Epithelial cell of proximal tubule (primary cell): ENCODE measurements around the gene KCNMA1. TPM values are rescaled to one million over a fixed set of nuclear protein-coding genes. Genes with fewer than 3 reads are reported as not detected.
"Not testable (repeated sequence)": the region's sequence is repeated elsewhere in the genome, so short reads cannot be mapped to it uniquely, and the experiment has no call there.

Source experiments
- DNase-seq: peaks from one replicate; pipeline ENCODE4 v3.0.0-alpha.2; 2011; ENCODE audit warnings: low read depth
- H3K4me3 ChIP-seq: 2 replicates; pipeline ENCODE4 v1.5.1; 2011; ENCODE audit warnings: low read depth, mild to moderate bottlenecking, low read length
- total RNA-seq: library from RNA; depleted of rRNA; stranded (reverse); fragments of >200 nt; gene quantifications from 2 replicates; pipeline ENCODE4 v1.2.3, GENCODE V29; 2015
- TF ChIP-seq, protein P1 (sequence below): conservative IDR thresholded peaks from 2 replicates; pipeline ENCODE4 v1.5.1; 2012; ENCODE audit warnings: low read depth, mild to moderate bottlenecking, low read length

The KCNMA1 gene
- total RNA-seq = 12.5 and 19.5 TPM in 2 replicates

DNA sequence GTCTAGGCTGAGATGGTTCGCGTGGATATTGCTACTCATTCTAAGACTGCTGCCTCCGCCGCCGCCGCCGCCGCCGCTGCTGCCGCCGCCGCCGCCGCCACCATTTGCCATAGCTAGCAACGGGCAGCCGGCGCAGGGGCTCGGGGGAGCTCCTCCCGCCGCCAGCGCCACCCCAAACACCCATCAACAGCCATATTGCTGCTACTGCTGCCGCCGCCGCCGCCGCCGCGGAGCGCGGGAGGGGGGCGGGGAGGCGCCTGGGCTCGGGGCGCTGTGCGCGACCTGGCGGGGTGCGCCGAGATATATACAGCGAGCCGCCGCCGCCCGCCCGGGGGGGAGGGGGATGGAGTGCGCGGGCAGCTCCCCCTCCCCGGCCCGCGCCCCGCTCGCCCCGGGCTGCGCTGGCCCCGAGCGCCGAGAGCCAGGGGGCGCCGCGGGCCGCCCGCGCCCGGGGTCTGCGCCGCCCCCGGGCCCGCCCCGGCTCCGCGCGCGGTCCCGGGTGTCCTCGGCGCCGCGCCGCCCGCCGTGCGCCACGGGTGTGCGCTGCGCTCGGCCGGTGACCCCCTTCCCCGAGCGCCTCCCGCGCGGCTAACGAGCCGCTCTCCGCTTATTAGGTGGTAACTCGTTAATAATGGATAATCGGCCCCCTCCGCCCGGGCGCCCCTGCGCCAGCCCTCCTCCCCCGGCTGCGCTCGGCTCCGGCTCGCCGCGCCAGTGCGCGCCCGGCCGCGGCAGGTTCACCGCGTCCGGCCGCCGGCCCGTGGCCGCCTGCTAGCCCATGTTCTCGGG, at the start of gene KCNMA1:
Gene KCNMA1 (minus strand): TSS at position 277 of the 789 bp plus-strand sequence.
- TF ChIP-seq, protein P1, sequence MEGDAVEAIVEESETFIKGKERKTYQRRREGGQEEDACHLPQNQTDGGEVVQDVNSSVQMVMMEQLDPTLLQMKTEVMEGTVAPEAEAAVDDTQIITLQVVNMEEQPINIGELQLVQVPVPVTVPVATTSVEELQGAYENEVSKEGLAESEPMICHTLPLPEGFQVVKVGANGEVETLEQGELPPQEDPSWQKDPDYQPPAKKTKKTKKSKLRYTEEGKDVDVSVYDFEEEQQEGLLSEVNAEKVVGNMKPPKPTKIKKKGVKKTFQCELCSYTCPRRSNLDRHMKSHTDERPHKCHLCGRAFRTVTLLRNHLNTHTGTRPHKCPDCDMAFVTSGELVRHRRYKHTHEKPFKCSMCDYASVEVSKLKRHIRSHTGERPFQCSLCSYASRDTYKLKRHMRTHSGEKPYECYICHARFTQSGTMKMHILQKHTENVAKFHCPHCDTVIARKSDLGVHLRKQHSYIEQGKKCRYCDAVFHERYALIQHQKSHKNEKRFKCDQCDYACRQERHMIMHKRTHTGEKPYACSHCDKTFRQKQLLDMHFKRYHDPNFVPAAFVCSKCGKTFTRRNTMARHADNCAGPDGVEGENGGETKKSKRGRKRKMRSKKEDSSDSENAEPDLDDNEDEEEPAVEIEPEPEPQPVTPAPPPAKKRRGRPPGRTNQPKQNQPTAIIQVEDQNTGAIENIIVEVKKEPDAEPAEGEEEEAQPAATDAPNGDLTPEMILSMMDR = no peak
- H3K4me3 ChIP-seq = peak within 1 kb of the TSS; percentile 85
- DNase-seq = no peak

DNA sequence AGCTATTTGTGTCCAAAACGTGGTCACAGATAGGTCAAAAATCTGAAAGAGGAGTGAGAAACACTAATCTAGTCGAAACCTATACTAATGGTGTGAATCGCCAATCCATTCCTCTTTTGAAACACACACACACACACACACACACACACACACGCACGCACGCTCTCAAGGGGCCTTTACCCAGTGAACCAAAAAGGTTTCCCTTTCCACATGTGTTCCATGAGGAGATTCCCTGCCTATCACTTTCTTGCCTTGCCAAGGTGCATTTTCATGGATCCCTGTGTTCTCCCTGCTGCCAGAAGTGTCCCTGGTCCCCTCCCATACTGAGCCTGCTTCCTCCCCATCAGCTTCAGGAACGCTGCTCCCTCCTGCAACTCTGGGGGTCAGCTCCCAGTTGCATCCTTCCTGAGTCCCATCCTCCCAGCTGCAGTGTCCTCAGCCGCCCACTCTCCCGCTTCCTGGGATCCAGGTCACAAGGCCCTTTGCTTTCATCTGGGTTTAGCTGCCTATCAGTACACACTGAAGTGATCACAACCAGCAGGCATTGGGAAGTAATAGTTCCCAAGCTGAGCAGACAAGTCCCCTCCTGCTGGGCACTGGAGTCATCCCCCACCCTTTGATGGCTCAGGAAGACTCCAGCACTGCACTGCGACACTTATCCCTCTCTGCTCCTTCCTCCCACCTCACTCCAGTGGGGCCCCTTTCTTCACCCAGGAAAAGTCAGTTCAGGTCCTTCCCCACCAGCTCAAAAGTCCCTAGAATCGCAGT, 49.2 kb upstream of the KCNMA1 start:
- DNase-seq = no peak
- TF ChIP-seq, protein P1 = no peak
- no peak overlapping the region for H3K4me3 ChIP-seq

DNA sequence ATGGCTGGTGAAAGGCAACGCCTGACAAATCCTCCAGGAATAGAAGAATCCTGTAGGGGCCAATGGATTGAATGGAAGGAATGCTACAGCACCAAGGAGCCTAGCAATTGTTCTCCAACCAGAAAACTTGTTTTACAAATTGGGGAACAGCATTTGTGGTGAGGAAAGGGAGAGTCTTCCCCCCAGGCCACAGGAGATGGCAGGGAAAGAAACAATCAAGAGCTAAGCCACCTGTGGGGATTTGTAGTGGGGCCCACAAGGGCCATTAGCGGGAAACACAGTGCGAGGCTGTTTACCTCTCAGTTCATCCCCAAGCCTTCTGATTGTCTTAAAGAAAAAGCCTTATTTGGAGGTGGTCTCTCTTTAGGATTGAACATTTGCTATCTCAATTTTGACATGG, 48.5 kb upstream of the KCNMA1 start:
- no peak overlapping the region for H3K4me3 ChIP-seq
- TF ChIP-seq, protein P1 = no peak
- no peak for DNase-seq

DNA sequence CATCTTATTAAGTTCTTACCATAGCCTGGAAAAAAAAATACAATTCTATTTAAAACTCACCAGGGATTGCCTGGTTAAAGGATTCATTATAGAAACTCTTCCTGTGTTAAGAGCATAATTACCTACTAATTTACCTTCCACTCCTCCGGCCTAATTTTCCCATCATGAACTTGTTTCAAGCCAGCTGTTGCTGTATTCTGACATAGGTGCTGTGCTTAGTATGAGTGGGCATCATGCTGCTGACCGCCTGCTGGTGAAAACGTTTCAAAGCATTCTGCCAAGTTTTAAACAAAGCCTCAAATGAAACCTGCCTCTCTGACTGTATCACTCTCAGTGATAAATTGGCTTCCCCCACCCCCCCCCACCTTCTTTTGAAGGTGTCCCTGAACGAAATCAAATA, 47.8 kb upstream of the KCNMA1 start:
- TF ChIP-seq, protein P1 = no peak
- no peak for DNase-seq
- H3K4me3 ChIP-seq = no peak overlapping the region

DNA sequence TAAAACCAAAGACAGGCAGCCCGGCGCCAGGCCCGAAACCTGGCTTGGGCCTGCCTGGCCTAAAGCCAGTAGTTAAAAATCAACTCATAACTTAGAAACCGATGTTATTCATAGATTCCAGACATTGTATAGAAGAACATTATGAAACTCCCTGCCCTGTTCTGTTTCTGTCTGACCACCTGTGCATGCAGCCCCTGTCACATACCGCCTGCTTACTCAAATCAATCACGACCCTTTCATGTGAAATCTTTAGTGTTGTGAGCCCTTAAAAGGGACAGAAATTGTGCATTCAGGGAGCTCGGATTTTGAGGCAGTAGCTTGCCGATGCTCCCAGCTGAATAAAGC, 45.5 kb upstream of the KCNMA1 start:
- not testable (repeated sequence) for DNase-seq, H3K4me3 ChIP-seq

DNA sequence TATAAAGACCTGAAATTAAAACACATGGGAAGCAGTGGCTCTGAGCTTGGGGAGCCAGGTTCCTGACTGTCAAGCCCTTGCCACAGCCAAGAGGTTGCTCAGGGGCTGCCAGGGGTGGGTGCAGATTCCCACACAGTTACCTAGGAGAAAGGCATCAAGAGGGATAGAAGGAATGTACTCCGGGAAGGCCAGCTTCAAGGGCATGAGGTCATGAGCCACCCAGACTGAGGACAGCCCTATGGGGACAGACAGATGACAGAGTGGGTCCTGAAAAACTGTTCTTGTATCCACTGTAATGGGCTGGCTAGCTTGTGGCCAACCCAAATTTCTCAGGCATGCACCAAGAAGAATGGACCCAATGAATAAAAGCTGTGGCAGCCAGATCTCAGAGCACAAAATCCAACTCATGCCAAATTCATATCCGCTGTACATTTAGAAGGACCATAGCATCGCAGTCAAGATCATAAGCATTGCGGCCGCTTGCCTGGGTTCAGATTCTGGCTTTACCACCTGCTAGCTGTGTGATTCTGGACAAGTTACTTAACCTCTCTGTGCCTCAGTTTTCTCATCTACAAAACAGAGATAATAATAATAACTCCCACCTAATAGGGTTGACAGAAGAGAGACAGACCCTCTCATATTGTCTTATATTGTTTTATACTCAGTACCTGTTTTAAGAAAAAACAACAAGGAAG, 44.9 kb upstream of the KCNMA1 start:
- TF ChIP-seq, protein P1 = no peak
- no peak overlapping the region for H3K4me3 ChIP-seq
- no peak for DNase-seq

DNA sequence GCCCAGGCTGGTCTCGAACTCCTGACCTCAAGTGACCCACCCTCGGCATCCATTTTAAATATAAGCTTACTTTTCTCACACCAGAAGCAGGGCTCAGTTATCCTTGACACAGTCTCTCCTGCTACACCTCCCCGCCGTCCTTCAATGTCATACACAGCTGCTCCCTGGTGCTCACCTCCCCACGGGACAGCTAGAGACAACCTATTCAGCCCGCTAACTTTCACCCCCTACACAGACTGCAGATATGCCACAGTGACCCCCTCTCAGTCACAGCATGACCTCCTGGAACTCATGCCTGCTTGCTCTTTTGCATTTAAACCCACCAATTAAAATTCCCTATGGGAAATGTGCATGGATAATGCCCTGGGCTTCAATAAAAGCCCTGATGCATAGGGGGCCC, 44.2 kb upstream of the KCNMA1 start:
- H3K4me3 ChIP-seq = no peak overlapping the region
- TF ChIP-seq, protein P1 = no peak
- DNase-seq = no peak
